COR-L47 (cell line): ENCODE measurements around the gene ZNF608.
A peak's percentile ranks its signal among the peaks of the same experiment; 100 is the strongest.

Source experiments
- DNase-seq: peaks from one replicate; lab custom pipeline; 2025; lab: John Stamatoyannopoulos, UW

ZNF608 gene

GRCh38 chr5:124714910-124715309 lies 31.5 kb downstream of the ZNF608 start:
- no peak for DNase-seq

GRCh38 chr5:124713595-124713994 lies 32.8 kb downstream of the ZNF608 start:
- DNase-seq, result no peak

DNA sequence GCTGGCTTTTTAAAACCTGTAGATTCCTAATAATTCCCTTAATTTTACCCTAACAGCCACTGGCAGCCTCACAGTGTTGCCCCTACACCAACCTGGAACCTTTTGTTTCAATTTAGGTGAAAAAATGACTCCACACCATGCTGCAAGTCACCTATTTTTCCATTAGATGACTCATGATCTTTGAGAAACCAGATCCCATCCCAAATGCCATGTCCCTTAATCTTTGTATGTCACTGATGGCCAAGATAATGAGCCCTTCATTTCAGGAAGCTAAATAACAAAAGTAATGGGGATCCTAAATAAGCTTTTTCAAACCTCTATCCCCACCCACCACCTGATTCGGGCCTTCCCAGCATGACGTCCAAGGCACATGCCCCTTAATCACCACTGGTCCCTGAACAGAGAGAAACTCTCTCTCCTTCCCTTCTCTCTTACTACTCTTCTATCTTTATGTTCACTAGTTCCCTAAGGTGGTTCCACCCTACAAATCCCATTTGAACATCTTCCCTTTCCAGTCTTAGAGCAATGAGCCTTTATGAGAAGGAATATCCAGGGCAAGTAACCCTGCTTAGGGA lies 33.6 kb downstream of the ZNF608 start:
- no peak for DNase-seq

- no peak for DNase-seq
Measured at GRCh38 chr5:124708086-124708485, 38.4 kb downstream of the ZNF608 start.

GRCh38 chr5:124707520-124707919 lies 38.9 kb downstream of the ZNF608 start:
- no peak for DNase-seq

- peak; percentile 94 for DNase-seq
Measured at GRCh38 chr5:124706729-124707361, 39.6 kb downstream of the ZNF608 start.

GRCh38 chr5:124706051-124706450 lies 40.4 kb downstream of the ZNF608 start:
- no peak for DNase-seq

DNA sequence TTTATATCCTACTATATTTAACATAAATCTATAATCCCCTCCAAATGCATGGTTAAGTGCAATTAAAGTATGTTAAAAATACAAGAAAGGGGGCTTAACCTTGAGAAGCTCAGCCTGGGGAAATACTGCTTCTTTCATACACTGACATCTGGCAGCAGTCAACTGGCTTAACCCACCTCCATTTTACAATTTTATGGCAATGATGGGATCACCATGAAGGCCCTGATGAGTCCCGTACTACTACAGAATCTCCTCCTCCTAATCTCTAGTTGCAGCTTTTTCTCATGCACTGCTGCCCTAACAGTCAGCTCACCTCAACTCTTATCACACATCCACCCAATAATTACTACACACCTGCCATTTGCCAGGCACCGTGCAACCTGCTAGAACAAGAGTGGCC lies 40.9 kb downstream of the ZNF608 start:
- DNase-seq, result no peak

DNA sequence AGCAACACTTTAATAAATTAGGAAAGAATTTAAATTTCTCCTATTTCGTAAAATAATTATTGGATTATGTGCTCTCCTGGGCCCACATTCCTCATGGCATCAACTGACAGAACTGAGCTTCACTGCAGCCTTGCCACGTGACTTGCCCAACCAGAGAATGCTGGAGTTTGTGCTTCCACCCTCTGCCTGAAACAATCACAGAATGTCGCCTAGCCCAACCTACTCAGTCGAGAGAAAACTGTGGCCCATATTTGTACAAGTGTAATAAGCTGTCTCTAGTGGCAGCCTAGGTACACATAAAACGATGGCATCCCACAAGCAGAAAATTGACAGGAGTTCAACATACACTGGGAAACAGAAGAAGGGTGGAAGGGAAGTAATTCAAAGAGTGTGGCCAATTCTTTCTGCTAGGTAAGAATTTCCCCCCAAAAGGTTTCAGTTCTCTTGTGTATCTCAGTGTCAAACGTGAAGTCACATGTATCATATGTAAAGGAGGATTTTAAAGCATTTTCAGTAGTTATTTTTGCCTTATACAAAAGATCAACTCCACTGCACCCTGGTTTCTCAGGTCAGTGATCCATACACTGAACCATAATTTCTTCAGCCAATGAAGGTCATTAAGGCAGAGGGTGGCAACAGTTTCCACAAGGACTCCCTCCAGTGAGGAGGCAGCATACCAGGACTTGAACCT lies 41.7 kb downstream of the ZNF608 start:
- DNase-seq, result no peak

- DNase-seq, result no peak
Measured at GRCh38 chr5:124703995-124704394, 42.4 kb downstream of the ZNF608 start.

DNA sequence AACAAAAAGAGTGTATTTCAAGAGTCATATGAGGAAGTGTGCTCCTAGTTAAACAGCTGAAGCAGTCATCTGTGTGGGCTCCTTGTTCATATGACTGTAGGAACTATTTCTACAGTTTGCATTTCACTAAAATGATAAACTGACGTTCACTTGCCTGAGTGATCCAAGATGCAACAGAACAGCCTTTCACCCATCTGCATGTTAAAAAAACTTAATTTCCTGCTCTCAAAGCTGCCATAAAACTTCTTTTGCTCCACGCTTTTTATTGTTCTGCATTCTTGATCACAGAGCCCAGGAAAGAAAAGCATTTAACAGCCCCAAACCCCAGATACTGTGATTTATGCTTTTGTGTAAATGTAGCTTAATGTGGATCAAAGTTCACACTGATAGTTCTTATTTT lies 43.9 kb downstream of the ZNF608 start:
- DNase-seq, result no peak

GRCh38 chr5:124701873-124702425 lies 44.5 kb downstream of the ZNF608 start:
- DNase-seq, result no peak

DNA sequence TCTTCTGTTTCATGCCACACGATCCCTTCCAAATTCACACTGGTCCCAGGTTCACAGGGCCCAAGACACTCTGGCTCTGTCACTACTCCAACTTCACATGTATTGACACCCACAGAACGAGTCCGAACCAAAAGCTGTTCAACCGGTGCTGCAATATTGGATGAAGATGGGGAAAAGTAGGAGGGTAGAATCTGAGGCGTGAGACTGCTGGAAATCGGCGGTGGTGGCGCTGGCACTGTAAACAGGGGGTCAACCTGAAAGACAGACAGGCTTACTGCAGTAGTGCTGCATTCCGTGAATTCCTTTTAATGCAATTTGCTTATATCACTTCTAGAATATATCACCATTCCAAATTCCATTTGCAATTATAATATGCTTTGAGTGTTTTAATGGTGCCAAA lies 45.4 kb downstream of the ZNF608 start:
- no peak for DNase-seq

GRCh38 chr5:124700333-124700732 lies 46.1 kb downstream of the ZNF608 start:
- no peak for DNase-seq

- no peak for DNase-seq
Measured at GRCh38 chr5:124698770-124699169, 47.7 kb downstream of the ZNF608 start.

DNA sequence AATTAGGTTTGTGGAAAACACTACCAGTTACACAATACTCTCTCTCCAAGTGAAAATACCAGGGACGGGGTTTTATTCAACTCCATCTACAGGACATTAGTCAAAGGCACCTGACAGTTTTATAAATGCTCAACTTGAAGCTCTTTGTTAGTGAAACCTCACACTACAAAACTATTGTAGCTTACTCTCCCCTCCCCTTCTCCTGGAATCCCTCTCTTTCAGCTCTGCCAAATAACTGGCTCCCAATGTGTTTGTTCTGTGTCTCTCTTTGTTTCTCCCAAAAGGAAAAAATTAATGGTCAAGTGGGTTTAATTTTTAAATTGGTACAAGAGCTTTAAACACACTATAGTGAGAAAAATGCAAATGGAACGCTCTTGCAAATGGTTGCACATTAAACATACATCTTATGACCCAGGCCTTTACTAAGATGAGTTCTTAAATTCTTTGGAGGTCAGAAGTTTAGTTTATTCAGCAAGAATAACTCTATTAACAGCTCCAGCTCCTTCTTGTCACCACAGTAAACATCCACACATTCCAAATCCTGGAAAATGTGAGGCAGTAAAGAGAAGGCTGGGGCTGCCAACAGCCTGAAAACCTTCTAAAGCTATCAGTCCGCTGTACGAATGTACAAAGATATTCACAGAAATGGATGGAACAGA lies 48.4 kb downstream of the ZNF608 start:
- DNase-seq, result peak; percentile 25

GRCh38 chr5:124697501-124697900 lies 48.9 kb downstream of the ZNF608 start:
- DNase-seq, result no peak

GRCh38 chr5:124696898-124697297 lies 49.5 kb downstream of the ZNF608 start:
- no peak for DNase-seq
